IPS DF 6.9 (cell line): Measurements from ENCODE around the gene SLC25A52.

Source experiments
- DNase-seq: peaks from one replicate; pipeline ENCODE4 v3.0.0-alpha.2; 2013; ENCODE audit warnings: low read depth, low spot score
- H3K27ac ChIP-seq: one replicate; pipeline ENCODE4 v1.5.1; 2013; ENCODE audit warnings: low read length, control low read depth
- H3K27me3 ChIP-seq: 2 replicates; pipeline ENCODE4 v1.6.1; 2013; ENCODE audit warnings: mild to moderate bottlenecking, low read length; ENCODE audit not compliant: control insufficient read depth, insufficient read depth
- H3K36me3 ChIP-seq: 2 replicates; pipeline ENCODE4 v1.6.1; 2013; ENCODE audit warnings: low read length; ENCODE audit not compliant: control insufficient read depth, insufficient read depth
- H3K4me1 ChIP-seq: 2 replicates; pipeline ENCODE4 v1.6.1; 2013; ENCODE audit warnings: low read length; ENCODE audit not compliant: control insufficient read depth, insufficient read depth
- H3K4me3 ChIP-seq: 2 replicates; pipeline ENCODE4 v1.5.1; 2013; ENCODE audit warnings: mild to moderate bottlenecking, low read length
- H3K9me3 ChIP-seq: 2 replicates; pipeline ENCODE4 v1.6.1; 2013; ENCODE audit warnings: low read length, inconsistent platforms; ENCODE audit not compliant: control insufficient read depth, insufficient read depth
- WGBS: extraction: QIAGEN DNeasy Blood & Tissue Kit; methylation state at CpG from one replicate; pipeline ENCODE4 v1.1.7; 2013; ENCODE audit warnings: mixed read lengths, missing lambda C conversion rate; ENCODE audit not compliant: insufficient read length, insufficient coverage; 5-methylcytosine and 5-hydroxymethylcytosine counted together

Gene SLC25A52

DNA sequence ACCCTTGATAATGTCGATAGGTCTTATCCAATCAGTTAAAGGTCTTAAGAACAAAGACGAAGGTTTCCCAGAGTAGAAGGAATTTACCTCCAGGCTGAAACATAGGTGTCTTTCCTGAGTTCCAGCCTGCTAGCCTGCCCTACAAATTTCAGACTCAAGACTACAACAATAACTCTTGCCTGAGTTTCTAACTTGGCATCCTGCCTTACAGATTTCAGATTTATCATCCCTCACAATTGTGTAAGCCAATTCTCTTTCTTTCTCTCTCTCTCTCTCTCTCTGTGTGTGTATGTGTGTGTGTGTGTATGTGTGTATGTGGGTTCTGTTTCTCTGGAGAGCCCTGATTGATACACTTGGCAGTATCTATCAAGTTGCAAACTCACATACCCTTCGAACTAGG, 39.1 kb downstream of the SLC25A52 start:
- WGBS = no CpG with 5 or more reads among the region's 3 CpGs

DNA sequence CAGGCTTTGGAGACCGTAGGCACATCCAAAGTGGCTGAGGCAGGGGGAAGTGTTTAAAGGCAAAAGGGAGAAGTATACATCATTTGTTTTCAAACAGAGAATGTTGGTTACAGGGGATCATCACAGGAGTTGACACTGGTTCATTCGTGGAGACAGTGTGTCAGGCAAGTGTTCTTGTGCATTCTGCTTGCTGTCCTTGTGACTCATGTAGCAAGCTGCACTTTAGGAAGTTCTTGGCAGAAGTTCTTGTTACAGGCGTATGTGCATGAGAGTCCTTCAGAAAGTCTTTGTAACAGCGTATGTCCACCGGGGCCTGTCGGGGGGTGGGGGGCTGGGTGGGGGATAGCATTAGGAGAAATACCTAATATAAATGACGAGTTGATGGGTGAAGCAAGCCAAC, 39.8 kb downstream of the SLC25A52 start:
- H3K27ac ChIP-seq = no peak overlapping the region
- H3K36me3 ChIP-seq = no peaks in the 10 kb centered on the region
- H3K4me3 ChIP-seq = no peak overlapping the region
- H3K27me3 ChIP-seq = no peaks in the 10 kb centered on the region
- DNase-seq = no peak
- H3K9me3 ChIP-seq = no peaks in the 10 kb centered on the region
- no CpG with 5 or more reads among the region's 7 CpGs for WGBS
- H3K4me1 ChIP-seq = no peaks in the 10 kb centered on the region

More for the DNA sequence above, 39.1 kb downstream of the SLC25A52 start:
- DNase-seq = no peak
- Histone ChIP-seq H3K4me3 (no peak overlapping the region), H3K27me3 (no peaks in the 10 kb centered on the region), H3K4me1 (no peaks in the 10 kb centered on the region), H3K36me3 (no peaks in the 10 kb centered on the region), H3K27ac (no peak overlapping the region), H3K9me3 (no peaks in the 10 kb centered on the region)

DNA sequence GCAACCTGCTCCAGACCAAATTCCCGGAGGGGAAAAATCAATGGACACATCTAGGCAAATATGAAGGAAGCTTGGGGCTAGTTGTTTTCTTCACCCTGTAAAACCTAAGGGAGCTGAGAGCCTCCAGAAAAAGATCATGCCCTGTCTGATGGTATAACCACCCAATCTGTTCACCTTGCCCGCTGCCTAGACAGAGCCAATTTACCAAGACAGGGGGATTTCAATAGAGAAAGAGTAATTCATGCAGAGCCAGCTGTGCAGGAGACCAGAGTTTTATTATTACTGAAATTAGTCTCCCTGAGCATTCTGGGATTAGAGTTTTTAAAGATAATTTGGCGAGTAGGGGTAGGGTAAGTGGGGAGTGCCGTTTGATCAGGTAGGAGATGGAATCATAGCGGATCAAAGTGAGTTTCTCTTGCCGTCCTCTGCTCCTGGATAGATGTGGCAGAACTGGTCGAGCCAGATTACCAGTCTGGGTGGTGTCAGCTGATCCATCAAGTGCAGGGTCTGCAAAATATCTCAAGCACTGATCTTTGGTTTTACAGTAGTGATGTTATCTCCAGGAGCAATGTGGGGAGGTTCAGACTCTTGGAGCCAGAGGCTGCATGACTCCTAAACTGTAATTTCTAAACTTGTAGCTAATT, 41.2 kb downstream of the SLC25A52 start:
- Histone ChIP-seq H3K4me3 (no peak overlapping the region), H3K27me3 (no peaks in the 10 kb centered on the region), H3K4me1 (no peaks in the 10 kb centered on the region), H3K36me3 (no peaks in the 10 kb centered on the region), H3K27ac (no peak overlapping the region), H3K9me3 (no peaks in the 10 kb centered on the region)
- 100% methylated on average over 3 of the region's 7 CpGs for WGBS
- no peak for DNase-seq

DNA sequence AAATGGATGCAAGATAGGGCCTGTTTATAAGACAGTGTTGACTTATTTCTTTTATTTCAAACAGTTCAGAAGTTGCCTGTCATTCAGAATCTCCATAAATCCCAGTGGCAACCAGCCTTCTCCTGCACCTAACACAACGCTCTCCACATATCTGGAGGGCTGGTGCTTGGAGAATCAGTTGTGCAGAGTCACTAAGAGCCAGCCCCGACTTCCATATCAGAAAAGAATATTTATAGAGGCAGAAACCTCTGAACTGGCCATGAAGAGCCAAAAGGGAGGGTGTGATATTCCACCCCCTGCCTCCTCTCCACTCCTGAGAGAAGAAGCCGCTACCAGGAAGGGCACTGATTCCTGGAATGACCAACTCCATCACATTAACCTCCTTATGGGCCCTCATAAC, 42.3 kb downstream of the SLC25A52 start:
- H3K4me1 ChIP-seq = no peaks in the 10 kb centered on the region
- no CpG with 5 or more reads among the region's 3 CpGs for WGBS
- H3K9me3 ChIP-seq = no peaks in the 10 kb centered on the region
- H3K36me3 ChIP-seq = no peaks in the 10 kb centered on the region
- no peak overlapping the region for H3K4me3 ChIP-seq
- no peak for DNase-seq
- no peaks in the 10 kb centered on the region for H3K27me3 ChIP-seq
- H3K27ac ChIP-seq = no peak overlapping the region

DNA sequence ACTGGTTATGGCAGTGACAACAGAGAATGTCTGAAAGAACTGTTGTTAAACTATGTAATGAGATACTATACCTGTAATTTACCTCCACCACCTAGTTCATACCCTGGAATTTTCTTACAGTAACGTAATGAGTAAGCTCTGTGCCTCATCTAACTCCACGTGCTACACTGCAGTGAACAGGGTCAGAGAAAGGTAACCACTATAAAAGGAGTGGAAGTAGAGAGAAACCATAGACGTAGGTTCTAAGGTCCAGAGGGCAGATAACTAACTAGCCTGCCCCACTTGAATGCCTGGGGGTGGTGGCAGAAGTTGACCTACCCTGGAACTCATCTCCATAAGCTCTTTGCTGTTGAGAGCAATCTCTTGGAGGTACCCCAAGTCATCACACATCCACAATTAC, 44.3 kb downstream of the SLC25A52 start:
- Histone ChIP-seq H3K4me3 (no peak overlapping the region), H3K27ac (no peak overlapping the region), H3K27me3 (no peaks in the 10 kb centered on the region), H3K9me3 (no peaks in the 10 kb centered on the region), H3K36me3 (no peaks in the 10 kb centered on the region), H3K4me1 (no peaks in the 10 kb centered on the region)
- WGBS = no CpG with 5 or more reads among the region's 3 CpGs
- DNase-seq = no peak

DNA sequence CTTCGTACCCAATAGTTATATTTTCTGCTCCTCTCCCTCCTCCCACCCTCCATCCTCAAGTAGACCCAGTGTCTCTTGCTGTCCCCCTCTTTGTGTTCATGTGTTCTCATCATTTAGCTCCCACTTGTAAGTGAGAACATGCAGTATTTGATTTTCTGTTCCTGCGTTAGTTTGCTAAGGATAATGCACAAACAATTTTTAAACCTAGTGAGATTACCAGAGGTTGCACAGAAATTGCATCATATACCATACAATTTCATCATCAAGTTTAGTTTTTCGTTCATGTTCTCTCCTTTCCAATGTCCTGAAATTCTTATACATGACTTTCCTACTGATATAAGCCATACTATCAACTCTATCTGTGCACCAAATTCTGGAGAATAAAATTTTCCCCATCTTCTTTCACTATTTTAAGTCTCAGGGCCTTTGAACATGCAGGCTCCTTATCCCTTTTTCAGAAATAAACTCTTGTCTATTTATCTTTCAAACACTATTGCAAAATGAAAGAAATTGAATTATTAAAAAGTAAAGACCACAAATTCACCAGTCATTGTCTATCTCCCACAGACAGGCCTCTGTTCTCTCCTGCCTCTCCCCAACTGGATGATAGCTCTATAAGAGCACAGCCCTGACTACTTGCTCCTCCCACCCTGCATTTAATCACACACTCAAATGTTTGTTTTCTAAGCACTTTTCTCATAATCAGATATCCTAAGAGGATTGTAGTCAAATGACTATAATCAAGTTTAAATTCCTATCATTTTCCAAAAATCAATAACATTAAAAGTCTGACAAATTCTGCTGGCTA, 49.1 kb downstream of the SLC25A52 start:
- Histone ChIP-seq H3K9me3 (no peaks in the 10 kb centered on the region), H3K36me3 (no peaks in the 10 kb centered on the region), H3K4me3 (no peak overlapping the region), H3K27ac (no peak overlapping the region), H3K4me1 (no peaks in the 10 kb centered on the region), H3K27me3 (no peaks in the 10 kb centered on the region)
- DNase-seq = no peak
- WGBS = no CpG with 5 or more reads among the region's 3 CpGs

DNA sequence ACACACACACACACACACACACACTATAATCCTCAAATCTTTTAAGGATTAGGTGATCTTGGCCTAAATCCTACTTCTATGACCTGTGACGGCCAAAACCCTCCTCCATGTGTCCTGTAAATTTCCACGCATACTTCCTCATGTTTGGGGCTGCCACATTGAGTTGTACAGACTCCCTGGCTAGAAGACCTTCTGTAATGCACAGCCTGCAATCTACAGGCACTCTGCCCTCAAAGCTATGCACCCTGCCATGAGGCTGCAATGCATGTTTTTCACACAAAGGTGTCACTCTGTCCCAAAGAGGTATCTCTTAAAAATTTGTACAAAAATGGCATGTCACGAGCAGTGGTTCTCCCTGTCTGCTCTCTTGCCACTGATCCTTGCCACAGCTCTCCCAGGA, 49.9 kb downstream of the SLC25A52 start:
- Histone ChIP-seq H3K4me3 (no peak overlapping the region), H3K27ac (no peak overlapping the region), H3K27me3 (no peaks in the 10 kb centered on the region), H3K36me3 (no peaks in the 10 kb centered on the region), H3K9me3 (no peaks in the 10 kb centered on the region), H3K4me1 (no peaks in the 10 kb centered on the region)
- no CpG with 5 or more reads among the region's 3 CpGs for WGBS
- no peak for DNase-seq
